ENCODE measurements around the gene CFAP141.

Gene CFAP141

GRCh38 chr1:154174654-154175053 lies 31.5 kb downstream of the CFAP141 start:
- no peak for TF ChIP-seq CTCF (IDR thresholded peaks at IDR 0.05; ENCODE audit: extremely low read depth, insufficient read depth, missing control alignments)
- in situ Hi-C loops (cut with MboI; ENCODE audit: low pct_unique_long_range_greater_than_20kb, low sequenced_read_pairs, unreplicated experiment): no loop called here
- no peak for DNase-seq (ENCODE audit: low spot score)

GRCh38 chr1:154171880-154172279 lies 34.3 kb downstream of the CFAP141 start:
- TF ChIP-seq CTCF (IDR thresholded peaks at IDR 0.05; ENCODE audit: extremely low read depth, insufficient read depth, missing control alignments): no peak
- in situ Hi-C loops (cut with MboI; ENCODE audit: low pct_unique_long_range_greater_than_20kb, low sequenced_read_pairs, unreplicated experiment): no loop called here
- DNase-seq (ENCODE audit: low spot score): no peak

GRCh38 chr1:154171223-154171583 lies 34.9 kb downstream of the CFAP141 start:
- in situ Hi-C loops (cut with MboI; ENCODE audit: low pct_unique_long_range_greater_than_20kb, low sequenced_read_pairs, unreplicated experiment): no loop called here
- no peak for DNase-seq (ENCODE audit: low spot score)
- no peak for TF ChIP-seq CTCF (IDR thresholded peaks at IDR 0.05; ENCODE audit: extremely low read depth, insufficient read depth, missing control alignments)

- in situ Hi-C loops (cut with MboI; ENCODE audit: low pct_unique_long_range_greater_than_20kb, low sequenced_read_pairs, unreplicated experiment): no loop called here
- DNase-seq (ENCODE audit: low spot score): peak; percentile 30
- TF ChIP-seq CTCF (IDR thresholded peaks at IDR 0.05; ENCODE audit: extremely low read depth, insufficient read depth, missing control alignments): no peak
Measured at GRCh38 chr1:154170547-154171222, 35.4 kb downstream of the CFAP141 start.

GRCh38 chr1:154167461-154167860 lies 38.7 kb downstream of the CFAP141 start:
- no peak for DNase-seq (ENCODE audit: low spot score)
- TF ChIP-seq CTCF (IDR thresholded peaks at IDR 0.05; ENCODE audit: extremely low read depth, insufficient read depth, missing control alignments): no peak
- in situ Hi-C loops (cut with MboI; ENCODE audit: low pct_unique_long_range_greater_than_20kb, low sequenced_read_pairs, unreplicated experiment): no loop called here

GRCh38 chr1:154166207-154166606 lies 39.9 kb downstream of the CFAP141 start:
- no peak for TF ChIP-seq CTCF (IDR thresholded peaks at IDR 0.05; ENCODE audit: extremely low read depth, insufficient read depth, missing control alignments)
- DNase-seq (ENCODE audit: low spot score): no peak
- in situ Hi-C loops (cut with MboI; ENCODE audit: low pct_unique_long_range_greater_than_20kb, low sequenced_read_pairs, unreplicated experiment): no loop called here

All from GM13977 (cell line).